B cell (primary cell): ENCODE measurements around the gene MYO5C. TPM values are rescaled to one million over a fixed set of nuclear protein-coding genes. Genes with fewer than 3 reads are reported as not detected.

Source experiments
- ATAC-seq: fragments of 200-7000 bp; cut with Tn5 transposase; one replicate; pipeline ENCODE4 v1.10.0; 2021; ENCODE audit warnings: low read depth, mild to moderate bottlenecking, moderate number of reproducible peaks, moderate library complexity
- CTCF ChIA-PET: fragments of 350-600 bp; sonication (Branson Sonifier 250); formaldehyde crosslinking; loops from one replicate; lab custom pipeline; 2021; ENCODE audit warnings: antibody characterized with exemption, inconsistent platforms; lab: Charles Lee
- POLR2A ChIA-PET: fragments of 350-600 bp; sonication (Branson Sonifier 250); formaldehyde crosslinking; loops from one replicate; lab custom pipeline; 2021; ENCODE audit warnings: antibody characterized with exemption; lab: Charles Lee
- DNase-seq: peaks from one replicate; pipeline ENCODE4 v3.0.0; 2013
- H2AFZ ChIP-seq: 2 replicates; pipeline ENCODE4 v1.6.1; 2012; ENCODE audit warnings: mild to moderate bottlenecking, low read depth, low read length; ENCODE audit not compliant: insufficient read depth, poor library complexity, severe bottlenecking
- H3K27ac ChIP-seq, 2 donors: 1 replicate in 1 of 2; 2 replicates in 1 of 2; pipeline ENCODE4 v1.5.1; 2012 to 2013; ENCODE audit warnings: low read length in 2 of 2, mild to moderate bottlenecking in 2 of 2, moderate library complexity in 1 of 2
- H3K27me3 ChIP-seq, 4 experiments: fragments of 200-600 bp in 1 of 4; sonication (generic) in 1 of 4; replicated peaks in 1 of 4; 1 replicate in 2 of 4; 2 replicates in 2 of 4; pipeline versions ENCODE4 v1.6.1 to v1.7.0; 2013 to 2016; ENCODE audit warnings: low read length in 3 of 4, mild to moderate bottlenecking in 2 of 4, mixed read lengths in 1 of 4, moderate library complexity in 1 of 4; ENCODE audit not compliant: insufficient read depth in 4 of 4, control insufficient read depth in 3 of 4; ENCODE audit errors: control extremely low read depth in 1 of 4
- H3K36me3 ChIP-seq, 2 experiments: replicated peaks in 1 of 2; 1 replicate in 1 of 2; 2 replicates in 1 of 2; pipeline versions ENCODE4 v1.6.1 to v1.7.1; 2013; ENCODE audit warnings: low read length in 1 of 2; ENCODE audit not compliant: insufficient read depth in 2 of 2, control insufficient read depth in 1 of 2; ENCODE audit errors: control extremely low read depth in 1 of 2, extremely low read depth in 1 of 2
- H3K4me1 ChIP-seq, 2 donors: fragments of 200-600 bp in 1 of 2; sonication (generic) in 1 of 2; 1 replicate in 1 of 2; 2 replicates in 1 of 2; pipeline versions ENCODE4 v1.5.1 to v1.6.1; 2013 to 2017; ENCODE audit warnings: low read length in 2 of 2; ENCODE audit not compliant: control insufficient read depth in 2 of 2, insufficient read depth in 2 of 2
- H3K4me2 ChIP-seq: replicated peaks from 2 replicates; pipeline ENCODE3; 2012; ENCODE audit warnings: mild to moderate bottlenecking, low read depth, low read length; ENCODE audit not compliant: poor library complexity, severe bottlenecking
- H3K4me3 ChIP-seq, 5 experiments: fragments of 200-600 bp in 1 of 5; sonication (generic) in 1 of 5; 1 replicate in 3 of 5; 2 replicates in 2 of 5; pipeline versions ENCODE4 v1.5.1 to v1.7.0; 2011 to 2016; ENCODE audit warnings: low read length in 4 of 5, mild to moderate bottlenecking in 4 of 5, low read depth in 2 of 5, control low read depth in 1 of 5, moderate library complexity in 1 of 5; ENCODE audit not compliant: insufficient read depth in 1 of 5; ENCODE audit errors: control extremely low read depth in 1 of 5, extremely low read depth in 1 of 5
- H3K79me2 ChIP-seq: fragments of 200-600 bp; sonication (generic); one replicate; pipeline ENCODE4 v1.6.0; 2016; ENCODE audit warnings: low read length; ENCODE audit not compliant: control insufficient read depth, insufficient read depth
- H3K9ac ChIP-seq: fragments of 200-600 bp; sonication (generic); 2 replicates; pipeline ENCODE4 v1.6.1; 2017; ENCODE audit warnings: mild to moderate bottlenecking, low read length, moderate library complexity
- H3K9me3 ChIP-seq, 3 donors: one replicate each; pipeline versions ENCODE4 v1.6.1 to v1.7.1; 2013; ENCODE audit warnings: low read length in 2 of 3; ENCODE audit not compliant: control insufficient read depth in 2 of 3, insufficient read depth in 1 of 3; ENCODE audit errors: control extremely low read depth in 1 of 3
- H4K20me1 ChIP-seq: 2 replicates; pipeline ENCODE4 v1.6.0; 2012; ENCODE audit warnings: mild to moderate bottlenecking, low read length; ENCODE audit not compliant: insufficient read depth, control insufficient read depth, poor library complexity, severe bottlenecking
- H3K27ac Mint-ChIP-seq: one replicate; pipeline ENCODE4 v1.8.0; 2021; ENCODE audit warnings: mixed read lengths
- H3K27me3 Mint-ChIP-seq: one replicate; pipeline ENCODE4 v1.8.0; 2021; ENCODE audit warnings: mixed read lengths
- H3K4me1 Mint-ChIP-seq: one replicate; pipeline ENCODE4 v1.8.0; 2021; ENCODE audit warnings: mixed read lengths
- H3K4me3 Mint-ChIP-seq: one replicate; pipeline ENCODE4 v1.8.0; 2021; ENCODE audit warnings: mixed read lengths
- H3K9me3 Mint-ChIP-seq: one replicate; pipeline ENCODE4 v1.8.0; 2022; ENCODE audit warnings: mixed read lengths; ENCODE audit not compliant: insufficient read depth
- EZH2 ChIP-seq: IDR thresholded peaks from 2 replicates; pipeline ENCODE4 v1.6.1; 2012; ENCODE audit warnings: borderline replicate concordance, low read depth, mild to moderate bottlenecking, moderate library complexity, low read length; ENCODE audit not compliant: insufficient read depth, poor library complexity, severe bottlenecking
- WGBS: methylation state at CpG from one replicate; pipeline ENCODE4 v1.1.5; 2013; ENCODE audit warnings: missing lambda C conversion rate; ENCODE audit not compliant: insufficient coverage; 5-methylcytosine and 5-hydroxymethylcytosine counted together
- intact Hi-C: fragments of 100-400 bp; cut with micrococcal nuclease; formaldehyde crosslinking; loops from one replicate; pipeline ENCODE4 v1.10.0; 2022
- polyA plus RNA-seq: library from polyadenylated mRNA; depleted of rRNA; stranded (reverse); fragments of >200 nt; gene quantifications from 2 replicates; pipeline ENCODE4 v1.2.3, GENCODE V29; 2012
- total RNA-seq, 2 donors: library from RNA; stranded (reverse); fragments of 120-200 nt in 1 of 2; gene quantifications; 1 replicate in 1 of 2; 2 replicates in 1 of 2; pipeline versions ENCODE4 v1.2.3 to v1.2.4, GENCODE V29; 2013 to 2022
- TF ChIP-seq, protein P1 (sequence below): fragments of 200-600 bp; IDR thresholded peaks from one replicate; pipeline ENCODE4 v1.8.0; 2022; ENCODE audit warnings: antibody characterized with exemption, mild to moderate bottlenecking

Gene MYO5C
- total and polyA plus RNA-seq, 2 donors (not counting 1 experiment from before 2014, with no cell fraction given) = 0.54 to 4.5 TPM

DNA sequence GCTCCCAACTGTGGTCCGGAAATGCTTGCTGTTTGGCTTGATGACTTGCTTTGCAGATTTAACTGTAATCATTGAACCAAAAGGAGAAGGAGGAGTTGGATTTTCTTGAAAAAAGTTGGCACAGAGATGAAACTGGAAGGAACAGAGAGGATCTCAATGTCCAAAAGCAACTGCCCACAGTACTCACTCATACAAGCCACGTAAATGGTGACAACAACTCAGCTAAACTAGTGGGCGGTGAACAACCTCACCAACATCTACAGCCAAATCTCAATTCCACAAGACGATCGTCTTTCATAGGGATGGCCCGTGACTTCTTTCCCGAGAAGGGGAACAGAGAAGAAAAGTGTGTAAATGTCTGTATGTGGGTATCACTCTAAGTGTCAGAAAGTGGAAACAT is 48.1 kb downstream of the MYO5C start:
- Mint-ChIP-seq H3K4me3 (no peak overlapping the region), H3K27me3 (no peaks in the 10 kb centered on the region), H3K4me1 (peaks cover 19% of the 10 kb centered on the region), H3K27ac (no peak overlapping the region), H3K9me3 (no peaks in the 10 kb centered on the region)
- Histone ChIP-seq H3K4me3 (no peak overlapping the region), H3K9me3 (no peaks in the 10 kb centered on the region), H4K20me1 (no peaks in the 10 kb centered on the region), H3K9ac (no peak overlapping the region), H3K4me1 (peaks cover 0 to 13% of the 10 kb centered on the region in 2 donors), H3K36me3 (no peaks in the 10 kb centered on the region), H3K27me3 (no peaks in the 10 kb centered on the region), H3K79me2 (no peaks in the 10 kb centered on the region), H3K27ac (no peak overlapping the region), H2AFZ (no peak overlapping the region), H3K4me2 (no peak overlapping the region)
- intact Hi-C loops = no loop called here
- CTCF ChIA-PET = interaction anchor here (1.0 to 17.8 kb wide), 5 partner anchors 9 to 63 kb away, joined by 3 to 512 read pairs (median 3); no protein-coding TSS in a partner anchor
- no peak for DNase-seq
- ATAC-seq = no peak
- TF ChIP-seq, protein P1, sequence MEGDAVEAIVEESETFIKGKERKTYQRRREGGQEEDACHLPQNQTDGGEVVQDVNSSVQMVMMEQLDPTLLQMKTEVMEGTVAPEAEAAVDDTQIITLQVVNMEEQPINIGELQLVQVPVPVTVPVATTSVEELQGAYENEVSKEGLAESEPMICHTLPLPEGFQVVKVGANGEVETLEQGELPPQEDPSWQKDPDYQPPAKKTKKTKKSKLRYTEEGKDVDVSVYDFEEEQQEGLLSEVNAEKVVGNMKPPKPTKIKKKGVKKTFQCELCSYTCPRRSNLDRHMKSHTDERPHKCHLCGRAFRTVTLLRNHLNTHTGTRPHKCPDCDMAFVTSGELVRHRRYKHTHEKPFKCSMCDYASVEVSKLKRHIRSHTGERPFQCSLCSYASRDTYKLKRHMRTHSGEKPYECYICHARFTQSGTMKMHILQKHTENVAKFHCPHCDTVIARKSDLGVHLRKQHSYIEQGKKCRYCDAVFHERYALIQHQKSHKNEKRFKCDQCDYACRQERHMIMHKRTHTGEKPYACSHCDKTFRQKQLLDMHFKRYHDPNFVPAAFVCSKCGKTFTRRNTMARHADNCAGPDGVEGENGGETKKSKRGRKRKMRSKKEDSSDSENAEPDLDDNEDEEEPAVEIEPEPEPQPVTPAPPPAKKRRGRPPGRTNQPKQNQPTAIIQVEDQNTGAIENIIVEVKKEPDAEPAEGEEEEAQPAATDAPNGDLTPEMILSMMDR = no peak
- no peak for TF ChIP-seq EZH2
- POLR2A ChIA-PET = no interaction called here
- no CpG with 5 or more reads among the region's 7 CpGs for WGBS

DNA sequence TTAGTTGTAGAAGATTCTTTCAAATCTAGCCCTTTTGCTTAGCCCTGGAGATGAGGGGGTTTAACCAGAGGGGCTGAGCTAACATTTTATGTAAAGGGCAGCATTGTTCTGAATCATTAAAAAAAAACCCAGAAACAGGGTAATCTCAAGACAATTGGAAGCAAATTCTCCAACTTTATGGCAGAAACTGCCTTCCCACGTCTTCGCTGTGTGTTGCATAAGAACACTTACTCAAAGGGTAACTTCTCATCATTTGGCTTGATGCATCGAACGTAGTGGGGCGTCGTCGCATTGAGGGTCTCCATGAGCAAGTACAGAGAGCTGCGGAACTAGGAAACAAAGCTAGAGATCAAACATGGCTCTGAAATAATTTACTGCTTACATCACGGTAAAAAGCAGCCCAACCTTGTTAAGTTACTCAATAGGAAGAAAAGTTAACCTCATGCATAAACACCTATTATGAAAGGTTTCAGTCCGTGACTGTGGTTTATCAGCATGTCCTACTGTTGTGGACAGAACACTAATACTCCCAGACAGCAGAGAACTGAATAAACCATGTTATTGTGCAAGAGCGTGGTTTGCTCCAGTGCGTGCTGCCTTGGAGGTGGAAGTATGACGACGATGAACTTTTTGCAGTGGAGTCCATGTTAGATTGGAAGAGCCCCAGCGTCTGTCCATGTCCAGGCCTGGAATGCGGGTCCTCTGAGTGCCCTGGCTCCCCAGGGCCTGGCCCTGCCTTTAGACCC is 48.7 kb downstream of the MYO5C start:
- POLR2A ChIA-PET = interaction anchor here (1.0 kb wide), 1 partner anchor 11 kb away, joined by 4 read pairs; no protein-coding TSS in a partner anchor

More for the DNA sequence above, 48.7 kb downstream of the MYO5C start:
- DNase-seq (no peak), ATAC-seq (no peak)
- Mint-ChIP-seq H3K9me3 (no peaks in the 10 kb centered on the region), H3K4me3 (no peak overlapping the region), H3K4me1 (peaks cover 25% of the 10 kb centered on the region), H3K27me3 (no peaks in the 10 kb centered on the region), H3K27ac (no peak overlapping the region)
- H4K20me1 ChIP-seq = no peaks in the 10 kb centered on the region
- 100% methylated on average over 3 of the region's 16 CpGs for WGBS
- H3K27ac ChIP-seq = no peak overlapping the region
- no peak overlapping the region for H3K9ac ChIP-seq
- H3K4me3 ChIP-seq = no peak overlapping the region
- no peak overlapping the region for H2AFZ ChIP-seq
- peaks cover 0 to 14% of the 10 kb centered on the region in 2 donors for H3K4me1 ChIP-seq
- no peak overlapping the region for H3K4me2 ChIP-seq
- TF ChIP-seq, protein P1 = no peak
- no peak for TF ChIP-seq EZH2
- H3K9me3 ChIP-seq = no peaks in the 10 kb centered on the region
- intact Hi-C loops = no loop called here
- H3K79me2 ChIP-seq = no peaks in the 10 kb centered on the region
- H3K36me3 ChIP-seq = no peaks in the 10 kb centered on the region
- H3K27me3 ChIP-seq = no peaks in the 10 kb centered on the region
- CTCF ChIA-PET = interaction anchor here (0.9 to 1.9 kb wide), 9 partner anchors 9 to 62 kb away, joined by 3 to 8 read pairs (median 3); no protein-coding TSS in a partner anchor
